ENCODE data around the gene LHFPL3. TPM values are rescaled to one million over a fixed set of nuclear protein-coding genes. Genes with fewer than 3 reads are reported as not detected.

Gene LHFPL3
- total and polyA plus RNA-seq, 12 donors, result 0.14 TPM; not detected in 11

- 86 to 89% (median 88%) methylated on average over 10 of the region's 10 CpGs for WGBS, 4 donors
- Histone ChIP-seq H3K27me3 (no peaks in the 10 kb centered on the region), H3K9me3 (replicated peaks in 1 of 3) (no peaks in the 10 kb centered on the region), H3K4me1 (replicated peaks in 1 of 2) (no peaks in the 10 kb centered on the region), H3K27ac (no peak overlapping the region), H3K4me3 (no peak overlapping the region), H3K36me3 (replicated peaks in 1 of 2) (no peaks in the 10 kb centered on the region)
- no peak for TF ChIP-seq POLR2A (IDR thresholded peaks at IDR 0.05)
- TF ChIP-seq, protein P1, sequence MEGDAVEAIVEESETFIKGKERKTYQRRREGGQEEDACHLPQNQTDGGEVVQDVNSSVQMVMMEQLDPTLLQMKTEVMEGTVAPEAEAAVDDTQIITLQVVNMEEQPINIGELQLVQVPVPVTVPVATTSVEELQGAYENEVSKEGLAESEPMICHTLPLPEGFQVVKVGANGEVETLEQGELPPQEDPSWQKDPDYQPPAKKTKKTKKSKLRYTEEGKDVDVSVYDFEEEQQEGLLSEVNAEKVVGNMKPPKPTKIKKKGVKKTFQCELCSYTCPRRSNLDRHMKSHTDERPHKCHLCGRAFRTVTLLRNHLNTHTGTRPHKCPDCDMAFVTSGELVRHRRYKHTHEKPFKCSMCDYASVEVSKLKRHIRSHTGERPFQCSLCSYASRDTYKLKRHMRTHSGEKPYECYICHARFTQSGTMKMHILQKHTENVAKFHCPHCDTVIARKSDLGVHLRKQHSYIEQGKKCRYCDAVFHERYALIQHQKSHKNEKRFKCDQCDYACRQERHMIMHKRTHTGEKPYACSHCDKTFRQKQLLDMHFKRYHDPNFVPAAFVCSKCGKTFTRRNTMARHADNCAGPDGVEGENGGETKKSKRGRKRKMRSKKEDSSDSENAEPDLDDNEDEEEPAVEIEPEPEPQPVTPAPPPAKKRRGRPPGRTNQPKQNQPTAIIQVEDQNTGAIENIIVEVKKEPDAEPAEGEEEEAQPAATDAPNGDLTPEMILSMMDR (IDR thresholded peaks at IDR 0.05), result no peak
- intact Hi-C loops (cut with DNase I), result no loop called here
- no peak for DNase-seq
Measured at GRCh38 chr7:104895522-104896236, 567.3 kb downstream of the LHFPL3 start.

DNA sequence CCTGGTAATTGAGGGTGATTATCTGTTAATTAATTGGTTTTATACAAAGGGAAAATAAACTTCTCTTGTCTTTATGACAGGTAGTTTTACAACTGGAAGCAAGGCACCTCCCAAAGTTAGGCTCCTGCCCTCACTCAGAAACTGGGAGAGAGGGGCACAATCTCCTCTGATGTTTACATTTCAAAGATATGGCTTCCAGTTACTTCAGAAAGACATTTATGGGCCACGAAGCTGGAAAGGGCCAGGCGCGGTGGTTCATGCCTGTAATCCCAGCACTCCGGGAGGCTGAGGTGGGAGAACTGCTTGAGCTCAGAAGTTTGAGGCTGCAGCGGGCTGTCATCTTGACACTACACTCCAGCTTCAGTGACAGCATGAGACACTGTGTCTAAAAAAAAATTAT, 570.0 kb downstream of the LHFPL3 start:
- no peak overlapping the region for H3K4me3 ChIP-seq
- no peaks in the 10 kb centered on the region for H3K4me1 ChIP-seq (replicated peaks in 1 of 2)
- no peaks in the 10 kb centered on the region for H3K9me3 ChIP-seq (replicated peaks in 1 of 3)
- H3K27ac ChIP-seq, result no peak overlapping the region
- TF ChIP-seq POLR2A (IDR thresholded peaks at IDR 0.05), result no peak
- TF ChIP-seq, protein P1 (IDR thresholded peaks at IDR 0.05), result no peak
- no peaks in the 10 kb centered on the region for H3K36me3 ChIP-seq (replicated peaks in 1 of 2)
- WGBS, 4 donors, result 64 to 75% (median 71%) methylated on average over 5 of the region's 5 CpGs
- intact Hi-C loops (cut with DNase I), result no loop called here
- H3K27me3 ChIP-seq, result no peaks in the 10 kb centered on the region
- no peak for DNase-seq

- intact Hi-C loops (cut with DNase I), result no loop called here
- Histone ChIP-seq H3K4me1 (replicated peaks in 1 of 2) (no peaks in the 10 kb centered on the region), H3K4me3 (no peak overlapping the region), H3K27me3 (no peaks in the 10 kb centered on the region), H3K9me3 (replicated peaks in 1 of 3) (no peaks in the 10 kb centered on the region), H3K27ac (no peak overlapping the region), H3K36me3 (replicated peaks in 1 of 2) (no peaks in the 10 kb centered on the region)
- no peak for TF ChIP-seq POLR2A (IDR thresholded peaks at IDR 0.05)
- TF ChIP-seq, protein P1 (IDR thresholded peaks at IDR 0.05), result no peak
- DNase-seq, result no peak
- 64 to 71% (median 69%) methylated on average over 6 of the region's 6 CpGs for WGBS, 4 donors
Measured at GRCh38 chr7:104900525-104901239, 572.3 kb downstream of the LHFPL3 start.

GRCh38 chr7:104901240-104901619, 572.8 kb downstream of the LHFPL3 start:
- TF ChIP-seq POLR2A (IDR thresholded peaks at IDR 0.05), result no peak
- TF ChIP-seq, protein P1 (IDR thresholded peaks at IDR 0.05), result no peak
- no peaks in the 10 kb centered on the region for H3K27me3 ChIP-seq
- no peak for DNase-seq
- no peak overlapping the region for H3K4me3 ChIP-seq
- intact Hi-C loops (cut with DNase I), result no loop called here
- WGBS, 4 donors, result 81 to 89% (median 87%) methylated on average over 3 of the region's 3 CpGs
- H3K36me3 ChIP-seq (replicated peaks in 1 of 2), result no peaks in the 10 kb centered on the region
- H3K4me1 ChIP-seq (replicated peaks in 1 of 2), result no peaks in the 10 kb centered on the region
- H3K27ac ChIP-seq, result no peak overlapping the region
- H3K9me3 ChIP-seq (replicated peaks in 1 of 3), result no peaks in the 10 kb centered on the region

All from adrenal gland (tissue), 12 donors.